Superior temporal gyrus (tissue), 1 donor: ENCODE data around the gene ITPR2.
A peak's percentile ranks its signal among the peaks of the same experiment; 100 is the strongest.
"Not testable (repeated sequence)": the region's sequence is repeated elsewhere in the genome, so short reads cannot be mapped to it uniquely, and the experiment has no call there.

Experiments used
- DNase-seq: peaks from one replicate; pipeline ENCODE4 v3.0.0-alpha.2; 2016; ENCODE audit errors: extremely low spot score

Gene ITPR2

DNA sequence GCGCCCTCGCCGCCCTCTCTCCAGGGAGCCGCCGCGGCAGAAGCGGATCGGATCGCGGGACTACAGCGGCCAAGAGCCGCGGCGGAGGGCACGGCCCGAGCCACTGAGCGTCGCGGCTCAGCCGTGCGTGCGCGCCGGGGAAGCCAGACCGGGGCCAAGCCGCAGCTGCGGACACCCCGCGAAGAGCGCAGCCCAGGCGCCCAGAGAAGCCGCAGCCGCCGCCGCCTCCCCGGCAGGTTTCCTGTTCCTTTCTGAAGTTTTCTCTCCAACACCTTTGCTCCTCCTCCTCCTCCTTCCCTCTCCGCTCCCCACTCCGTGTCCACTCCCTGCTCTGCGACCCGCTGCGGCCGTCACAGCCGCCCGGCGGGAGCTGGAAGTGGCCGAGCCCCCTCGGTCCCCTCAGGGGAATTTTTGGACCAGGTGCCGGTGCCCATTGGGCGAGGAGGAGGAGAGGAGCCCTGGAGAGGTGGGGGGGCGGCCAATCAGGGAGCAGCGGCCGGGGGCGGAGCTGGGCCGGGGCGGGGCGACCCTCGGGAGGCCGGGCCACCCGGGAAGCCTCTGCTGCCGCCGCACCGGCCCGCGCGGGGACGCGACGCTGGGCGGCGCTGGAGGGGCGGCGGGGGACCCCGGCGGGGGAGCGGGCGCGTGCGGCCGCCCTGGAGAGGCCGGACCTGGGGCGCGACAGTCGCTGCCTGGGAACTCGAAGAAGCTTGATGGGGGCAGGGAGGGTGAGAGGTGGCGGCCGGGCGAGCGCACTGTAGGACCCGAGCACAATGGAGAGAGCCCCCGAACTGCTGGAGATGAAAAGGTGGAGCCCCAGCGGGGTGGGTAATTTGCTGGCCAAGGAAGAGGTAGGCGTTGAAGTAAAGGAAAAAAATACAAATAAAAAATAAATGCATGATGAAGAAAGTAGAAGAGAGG is at the start of gene ITPR2:
ITPR2 (minus strand) TSS at position 373 of the 921 bp plus-strand sequence. CDS start 413 bp downstream, outside the sequence.
- peak; percentile 77 for DNase-seq

DNA sequence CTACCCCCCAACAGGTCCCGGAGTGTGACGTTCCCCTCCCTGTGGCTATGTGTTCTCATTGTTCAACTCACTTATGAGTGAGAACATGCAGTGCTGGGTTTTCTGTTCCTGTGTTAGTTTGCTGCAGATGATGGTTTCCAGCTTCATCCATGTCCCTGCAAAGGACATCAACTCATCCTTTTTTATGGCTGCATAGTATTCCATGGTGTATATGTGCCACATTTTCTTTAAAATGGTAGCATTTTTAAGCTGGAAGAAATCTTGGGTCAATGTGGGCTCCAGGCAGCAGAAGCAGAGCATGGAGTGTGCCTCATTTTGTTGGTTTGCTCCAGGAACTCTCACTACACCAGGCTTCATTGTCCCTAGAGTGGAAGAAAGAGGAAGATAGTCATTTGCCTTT is 47.6 kb upstream of the ITPR2 start:
- no peak for DNase-seq

DNA sequence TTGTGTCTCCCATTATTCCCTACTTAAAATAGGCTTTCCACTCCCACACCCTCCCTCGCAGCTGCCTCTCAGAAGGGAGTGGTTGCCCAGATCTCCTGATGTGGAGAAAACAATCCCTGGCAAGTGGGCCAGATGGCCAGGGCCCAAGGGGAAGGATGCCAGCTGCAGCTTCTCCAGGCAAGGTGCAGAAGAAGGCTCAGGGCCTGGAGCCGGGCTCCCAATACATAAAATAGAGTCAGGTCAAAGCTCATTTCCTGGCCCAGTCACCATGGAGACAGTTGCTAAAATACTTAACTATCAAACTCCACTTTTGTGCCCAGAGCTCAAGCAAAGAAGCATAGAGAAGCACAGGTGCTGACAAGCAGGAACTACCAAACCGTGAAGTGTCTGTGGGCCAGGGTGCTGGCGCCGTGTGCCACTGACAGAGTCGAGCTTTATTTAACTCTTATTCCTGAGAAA is 45.7 kb upstream of the ITPR2 start:
- DNase-seq, result peak; percentile 52

DNA sequence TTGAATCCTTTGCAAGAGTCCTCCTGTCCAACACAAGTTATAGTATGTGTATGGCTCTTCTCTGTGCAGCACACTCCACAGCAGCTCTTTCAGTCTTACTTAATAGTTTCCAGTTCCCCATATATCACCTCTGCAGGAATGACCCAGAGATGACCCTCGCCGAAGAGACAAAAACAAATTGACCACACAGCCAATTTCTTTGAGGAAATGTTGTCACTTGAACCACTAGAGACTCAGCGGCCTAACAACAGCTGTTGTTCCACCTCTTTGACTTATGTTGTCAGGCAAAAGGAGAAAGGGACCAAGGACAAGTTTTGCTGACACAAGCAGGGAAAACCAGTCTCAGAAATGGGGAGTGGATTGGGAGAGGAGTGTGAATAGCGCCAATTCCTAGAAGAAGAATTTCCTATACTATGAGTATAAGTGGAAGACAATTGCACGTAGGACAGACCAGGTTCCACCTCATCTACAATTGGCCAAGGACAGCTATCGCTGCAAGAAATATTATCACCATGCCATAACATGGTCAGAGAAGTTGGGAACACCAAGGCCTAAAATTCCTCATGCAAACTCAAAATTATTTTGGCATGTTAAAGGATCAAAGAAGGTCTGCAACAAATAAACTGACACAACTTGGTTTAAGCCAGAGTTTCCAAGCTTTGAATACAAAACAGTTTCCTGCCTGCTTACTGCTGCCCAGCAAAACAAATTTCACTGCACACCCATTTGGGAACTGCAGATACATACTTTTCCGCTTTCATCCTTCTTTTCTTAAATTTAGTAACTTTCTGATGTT is 41.7 kb upstream of the ITPR2 start:
- DNase-seq, result no peak

DNA sequence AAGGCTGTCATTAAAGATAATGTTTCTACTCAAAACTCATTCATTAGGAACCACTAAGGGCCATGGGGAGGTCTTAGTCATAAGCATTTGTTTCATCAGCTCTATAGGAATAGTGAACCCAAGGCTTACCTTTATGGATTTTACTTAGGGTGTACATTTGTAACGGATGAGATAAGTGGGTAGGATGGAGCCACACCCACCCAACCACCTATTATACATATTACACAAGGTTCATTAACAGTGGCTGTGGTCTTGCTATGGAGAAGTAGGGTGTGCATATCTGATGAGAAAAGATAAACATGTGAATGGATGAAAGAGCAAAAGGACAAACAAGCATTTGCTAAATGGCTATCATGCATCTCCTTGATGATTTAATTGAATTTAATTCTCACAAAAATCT is 39.6 kb upstream of the ITPR2 start:
- no peak for DNase-seq

DNA sequence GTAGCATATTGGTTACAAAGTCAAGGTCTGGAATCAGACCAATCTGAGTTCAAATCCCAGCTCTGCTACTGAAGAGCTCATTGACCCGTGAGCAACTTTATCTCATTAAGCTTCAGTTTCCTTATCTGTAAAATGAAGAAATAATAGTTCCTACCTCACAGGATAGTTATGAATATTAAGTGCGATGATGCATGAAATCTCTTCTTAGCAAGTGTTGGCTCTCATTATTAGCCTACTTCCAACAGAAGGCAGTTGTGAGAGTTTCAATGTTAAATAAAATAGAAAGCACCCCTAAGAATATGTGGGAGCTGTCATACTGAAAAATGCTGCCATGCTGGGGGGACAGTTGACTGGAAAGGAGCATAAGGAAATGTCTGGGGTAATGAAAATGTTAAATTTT is 39.0 kb upstream of the ITPR2 start:
- no peak for DNase-seq

DNA sequence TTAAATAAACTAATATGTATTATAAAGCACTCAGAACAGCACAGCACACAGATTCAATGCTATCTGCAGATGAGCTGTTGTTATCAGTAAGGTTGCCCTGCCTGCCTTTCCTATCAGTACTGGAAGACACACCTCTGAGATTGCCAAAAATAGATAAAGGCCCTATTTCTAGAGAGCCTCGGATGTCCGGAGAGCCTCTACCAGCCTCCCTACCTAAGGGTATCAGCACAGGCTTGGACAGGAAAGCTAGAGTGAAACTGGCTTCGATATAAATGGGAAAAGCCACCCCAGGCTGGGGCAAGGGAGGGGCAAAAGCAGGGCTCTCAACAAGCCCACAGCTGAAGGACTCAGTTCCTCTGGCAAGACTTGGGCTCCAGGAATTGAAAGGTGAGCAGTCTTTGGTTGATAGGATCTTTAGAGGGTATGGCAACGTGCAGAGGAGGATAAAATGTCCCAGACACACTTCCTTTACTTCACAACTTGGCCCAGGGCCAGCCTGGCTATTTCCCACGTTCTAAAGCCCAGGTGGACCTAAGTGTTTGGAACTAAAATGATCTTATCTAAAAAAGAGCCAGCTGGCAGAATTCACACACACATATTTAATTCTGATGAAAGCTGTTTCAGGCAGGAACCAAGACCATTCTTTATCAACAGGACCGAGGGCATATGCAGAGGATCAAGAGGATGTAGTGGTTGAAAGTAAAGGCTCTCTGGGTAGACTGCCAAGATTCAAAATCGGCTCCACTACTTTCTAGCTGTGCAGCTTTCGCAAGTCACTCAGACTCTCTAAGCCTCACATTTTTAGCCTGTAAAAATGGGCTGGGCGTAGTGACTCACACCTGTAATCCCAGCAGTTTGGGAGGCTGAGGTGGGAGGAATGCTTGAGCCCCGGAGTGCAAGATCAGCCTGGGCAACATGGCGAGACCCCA is 37.8 kb upstream of the ITPR2 start:
- DNase-seq, result no peak

DNA sequence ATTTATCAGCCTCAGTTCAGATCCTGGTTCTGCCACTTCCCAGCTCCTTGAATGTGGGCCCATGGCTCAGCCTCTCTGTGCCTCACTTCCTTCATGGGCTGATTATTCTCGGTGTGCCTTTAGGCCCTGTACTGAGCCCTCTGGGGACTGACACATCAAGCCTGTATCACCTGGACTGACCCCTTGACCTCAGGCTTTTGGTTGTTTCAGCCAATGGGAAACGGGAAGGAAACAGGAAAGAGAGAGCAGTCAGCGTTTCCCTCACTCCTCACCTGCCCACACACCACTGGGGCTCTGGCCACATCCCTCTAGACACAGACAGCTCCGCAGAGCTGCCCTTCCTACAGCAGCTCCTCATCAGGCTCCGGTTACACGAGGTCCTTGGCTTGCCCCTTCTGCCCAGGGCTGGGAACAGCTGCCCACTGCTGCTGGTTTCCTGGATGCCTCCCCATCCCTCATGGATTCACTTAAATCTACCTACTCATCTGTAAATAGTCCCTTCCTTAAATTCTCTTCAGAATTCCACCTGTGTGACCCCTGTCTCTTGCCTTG is 37.0 kb upstream of the ITPR2 start:
- no peak for DNase-seq

DNA sequence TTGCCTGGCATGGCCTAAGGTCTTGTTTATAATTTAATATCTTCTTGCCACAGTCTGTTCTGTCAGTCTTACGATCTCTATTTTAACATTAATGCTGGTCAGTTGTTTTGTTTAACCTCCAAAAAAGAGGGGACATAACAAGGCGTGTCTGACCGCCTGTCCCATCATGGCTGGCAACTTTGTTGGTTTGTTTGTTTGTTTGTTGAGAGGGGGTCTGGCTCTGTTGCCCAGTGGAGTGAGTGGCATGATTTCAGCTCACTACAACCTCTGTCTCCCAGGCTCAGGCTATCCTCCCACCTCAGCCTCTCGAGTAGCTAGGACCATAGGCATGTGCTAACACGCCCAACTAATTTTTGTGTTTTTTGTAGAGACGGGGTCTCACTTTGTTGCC is 36.1 kb upstream of the ITPR2 start:
- no peak for DNase-seq

DNA sequence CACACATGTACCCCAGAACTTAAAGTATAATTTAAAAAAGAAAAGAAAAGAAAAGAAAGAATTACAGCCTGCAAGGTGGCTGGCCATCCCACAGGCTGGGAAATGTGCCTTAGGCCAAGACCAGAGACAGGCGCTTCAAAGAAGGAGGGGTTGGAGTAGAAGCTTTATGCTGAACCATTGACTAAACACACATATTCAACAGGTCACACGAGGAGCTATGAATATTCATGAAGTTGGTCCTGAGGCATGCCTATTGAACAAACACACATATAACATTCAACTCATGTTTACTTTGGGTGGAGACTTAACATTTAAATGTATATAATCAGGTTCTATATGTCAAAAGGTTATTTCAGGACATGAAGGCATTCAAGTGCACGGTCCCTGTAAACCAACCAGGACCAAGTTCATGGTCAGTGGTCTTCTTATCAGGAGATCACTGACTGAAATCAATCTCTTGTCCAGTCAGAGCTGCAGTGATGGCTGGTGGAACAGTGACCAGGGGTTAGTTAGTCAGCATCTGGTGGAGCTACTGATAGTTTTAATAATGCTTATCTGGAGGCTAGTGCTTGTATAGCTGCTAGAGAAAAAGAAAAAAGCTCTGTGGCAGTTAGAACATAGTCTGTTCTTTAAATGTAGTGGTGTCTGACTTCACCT is 35.6 kb upstream of the ITPR2 start:
- DNase-seq, result no peak

DNA sequence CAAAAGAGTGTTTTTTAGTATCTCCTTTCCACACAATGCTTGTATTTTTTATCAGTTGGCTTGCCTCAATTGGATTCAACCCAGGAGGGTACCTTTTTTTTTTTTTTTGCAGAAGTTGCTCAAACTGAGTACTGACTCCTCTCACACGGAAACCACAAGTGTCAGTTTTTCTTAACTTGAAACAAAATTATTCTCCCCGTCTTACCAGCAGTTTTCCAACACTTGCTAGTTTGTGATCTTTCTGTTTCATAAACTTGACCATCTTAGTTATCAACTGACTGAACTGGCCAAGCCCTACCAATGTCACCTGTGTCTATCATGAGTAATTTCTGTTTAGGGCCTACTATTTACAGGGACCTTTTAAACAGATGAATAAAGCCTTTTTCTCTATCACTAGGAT is 34.1 kb upstream of the ITPR2 start:
- no peak for DNase-seq

DNA sequence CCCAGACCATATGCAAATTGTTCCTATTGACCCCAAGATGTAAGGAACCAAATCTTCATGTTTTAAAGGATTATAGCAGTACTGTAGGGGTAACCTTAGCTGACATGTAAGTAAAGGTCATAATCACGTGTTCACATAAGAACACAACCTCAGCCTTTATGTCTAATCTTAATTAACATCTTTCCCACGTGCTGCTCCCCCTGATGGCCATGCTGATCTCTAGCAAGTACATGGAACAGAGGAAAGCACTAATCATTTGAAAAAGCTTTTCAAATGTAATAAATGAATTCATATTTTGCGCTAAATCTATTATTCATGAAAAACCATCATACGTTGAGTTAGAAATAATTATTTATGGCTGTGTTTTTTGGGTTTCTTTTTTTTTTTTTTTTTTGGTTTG is 30.5 kb upstream of the ITPR2 start:
- DNase-seq, result no peak

DNA sequence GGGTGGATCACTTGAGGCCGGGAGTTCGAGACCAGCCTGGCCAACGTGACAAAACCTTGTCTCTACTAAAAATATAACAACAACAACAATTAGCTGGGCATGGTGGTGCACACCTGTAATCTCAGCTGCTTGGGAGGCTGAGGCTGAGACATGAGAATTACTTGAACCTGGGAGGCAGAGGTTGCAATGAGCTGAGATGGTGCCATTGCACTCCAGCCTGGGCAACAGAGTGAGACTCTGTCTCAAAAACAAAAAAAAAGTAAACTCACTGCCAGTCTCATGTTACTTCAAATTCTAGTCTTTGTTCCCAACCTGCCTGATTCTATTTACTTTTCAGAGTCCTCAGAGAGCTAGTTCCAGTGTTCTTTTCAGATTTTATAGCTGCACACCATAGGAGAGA is 29.8 kb upstream of the ITPR2 start:
- not testable (repeated sequence) for DNase-seq

DNA sequence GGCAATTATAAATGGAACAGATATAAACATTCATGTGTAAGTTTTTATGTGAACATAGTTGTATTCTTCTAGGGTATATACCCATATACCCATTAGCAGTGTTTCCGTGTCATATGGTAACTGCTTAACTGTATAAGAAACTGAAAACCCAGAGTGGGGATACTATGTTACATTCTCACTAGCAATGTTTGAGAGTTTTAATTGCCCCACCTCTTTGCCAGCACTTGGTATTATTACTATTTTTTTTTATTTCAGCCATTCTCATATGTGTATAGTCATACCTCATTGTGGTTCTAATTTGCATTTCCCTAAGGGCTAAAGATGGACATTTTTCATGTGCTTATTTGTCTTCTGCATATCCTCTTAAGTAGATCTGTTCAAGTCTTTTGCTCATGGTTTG is 28.7 kb upstream of the ITPR2 start:
- no peak for DNase-seq

DNA sequence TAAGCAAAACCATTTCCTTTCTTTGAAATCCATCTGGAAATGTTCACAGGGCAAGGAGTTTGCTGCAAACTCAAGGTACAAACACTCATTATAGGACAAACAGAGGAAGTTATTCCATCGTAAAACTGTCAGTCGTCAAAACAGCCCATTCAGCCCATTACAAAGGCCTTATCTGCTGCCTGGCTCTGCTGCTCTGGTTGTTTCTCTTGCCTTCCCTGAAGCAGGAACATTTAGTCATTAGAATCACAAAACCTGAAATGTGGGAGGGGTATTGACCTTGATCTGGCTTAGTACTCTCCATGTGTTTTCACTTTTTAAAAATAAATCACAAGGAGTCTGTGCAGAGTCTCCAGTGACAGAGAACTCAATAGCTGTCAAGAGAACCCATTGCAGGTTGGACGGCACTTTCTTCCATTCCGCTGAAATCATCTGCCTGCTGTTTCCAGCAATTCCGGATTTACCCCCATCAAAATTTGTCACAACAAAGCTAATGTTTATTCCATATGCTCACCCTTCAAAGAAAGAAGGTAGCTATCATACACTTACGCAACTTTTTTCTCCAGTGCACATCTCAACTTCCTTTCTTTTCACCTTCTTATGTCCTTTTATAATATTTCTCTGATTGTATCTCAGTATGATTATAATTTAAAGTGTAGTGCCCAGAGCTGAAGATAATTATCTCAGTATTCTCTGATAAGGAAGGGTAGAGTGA is 24.6 kb upstream of the ITPR2 start:
- DNase-seq, result no peak

DNA sequence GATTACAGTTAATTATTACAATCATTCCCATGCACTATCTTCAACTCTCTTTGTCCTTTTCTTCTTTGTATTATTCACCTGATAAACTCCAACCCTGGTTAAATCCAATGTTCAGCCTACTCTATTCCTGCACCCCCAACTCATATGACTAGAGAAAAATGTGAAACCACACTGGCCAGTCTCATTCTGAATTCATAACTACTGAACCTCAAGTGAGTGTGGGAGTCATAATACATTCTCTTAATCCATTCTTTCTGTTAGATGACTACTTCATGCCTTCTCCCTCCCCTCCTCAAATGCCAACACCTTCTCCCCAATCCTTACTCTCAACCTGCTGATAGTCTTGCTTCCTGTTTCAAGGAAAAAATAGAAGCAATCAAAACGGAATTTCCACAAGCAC is 22.3 kb upstream of the ITPR2 start:
- DNase-seq, result no peak

DNA sequence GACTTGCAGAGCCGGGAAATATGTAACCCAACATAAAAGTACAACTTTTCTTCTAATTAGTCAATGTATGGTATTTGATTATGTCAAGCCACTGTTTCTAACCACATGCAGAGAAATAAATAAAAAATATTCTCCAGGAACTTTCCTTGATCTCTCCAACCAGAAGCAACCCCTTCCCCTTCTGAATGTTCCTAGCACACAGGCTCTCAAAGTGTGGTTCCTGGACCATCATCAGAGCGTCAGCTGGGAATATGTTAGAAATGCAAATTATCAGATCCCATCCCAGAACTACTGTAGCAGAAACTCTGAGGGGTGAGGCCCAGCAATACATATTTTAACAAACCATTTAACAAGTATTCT is 21.0 kb upstream of the ITPR2 start:
- no peak for DNase-seq

DNA sequence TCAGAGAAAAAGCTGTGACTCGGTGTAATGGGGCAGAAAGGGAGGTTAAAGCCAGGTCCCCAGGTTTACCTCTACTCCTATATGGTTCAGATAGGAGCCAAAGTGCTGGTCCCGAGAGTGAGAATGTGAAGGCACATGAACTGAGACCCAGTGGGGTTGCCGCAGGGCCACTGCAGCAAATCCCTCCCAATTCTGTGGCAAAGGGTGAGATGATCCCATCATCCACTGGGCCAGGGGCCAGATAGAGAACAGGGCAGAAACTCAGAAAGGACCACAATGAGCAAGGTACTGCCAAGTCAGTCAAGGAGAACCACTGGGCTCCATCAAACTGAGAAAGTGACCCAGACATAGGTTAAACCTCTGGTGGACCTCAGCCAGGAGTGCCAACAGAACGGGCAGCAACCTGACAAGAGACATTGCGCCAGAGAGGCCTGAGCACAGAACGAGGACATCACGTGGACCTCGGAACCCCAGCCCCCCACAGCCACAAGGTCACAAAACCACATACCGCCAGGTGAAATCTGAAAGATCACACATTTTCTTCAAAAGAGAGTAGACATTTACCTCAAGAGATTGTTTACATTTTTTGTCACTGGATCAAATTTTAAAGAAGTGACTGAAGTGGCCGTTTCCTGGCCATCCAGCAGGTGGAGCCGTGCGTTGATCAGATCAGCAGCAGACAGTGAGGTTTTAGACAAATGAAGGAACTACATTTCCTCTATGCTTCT is 20.5 kb upstream of the ITPR2 start:
- DNase-seq, result peak; percentile 83

DNA sequence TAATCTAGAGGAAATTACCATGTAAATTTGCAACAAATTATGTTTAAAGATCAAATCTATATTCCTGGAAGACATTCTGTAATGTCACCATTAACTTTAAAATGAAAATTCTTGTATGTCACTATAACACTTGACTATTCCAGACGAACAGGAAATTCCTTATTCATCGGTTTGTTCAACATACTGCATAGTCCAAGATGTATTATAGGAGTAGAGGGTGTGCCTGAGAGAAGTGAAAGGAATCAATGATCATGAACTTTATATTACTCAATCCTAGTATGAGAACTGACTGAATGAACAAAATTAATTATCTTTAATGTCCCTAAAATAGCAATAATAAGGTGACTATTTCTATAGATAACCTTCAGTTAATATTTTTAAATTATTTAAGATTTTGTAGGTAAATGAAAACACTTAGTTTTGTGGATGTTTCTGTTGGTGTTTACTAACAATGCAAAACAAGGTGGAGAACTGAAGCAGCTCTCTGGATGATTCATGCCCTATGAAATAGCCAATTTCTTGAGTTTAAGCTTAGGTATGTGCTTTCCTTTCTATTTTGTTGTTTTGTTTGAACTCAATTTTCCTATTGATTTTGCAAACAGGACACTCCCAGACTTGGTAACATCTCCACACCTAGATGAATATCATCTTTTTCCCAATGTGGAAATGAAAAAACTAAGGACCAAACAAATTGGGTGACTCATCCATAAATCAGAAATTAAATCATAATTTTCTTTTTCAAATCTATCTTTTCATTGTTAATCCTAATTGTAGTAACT is 18.2 kb upstream of the ITPR2 start:
- DNase-seq, result no peak
